ENCODE measurements around the gene MEGF8. TPM values are rescaled to one million over a fixed set of nuclear protein-coding genes. Genes with fewer than 3 reads are reported as not detected.
A peak's percentile ranks its signal among the peaks of the same experiment; 100 is the strongest.

MEGF8 gene
- total and polyA plus RNA-seq, 9 of the 15 experiments (the other 6 are each of a cell fraction or from before 2014, with no cell fraction given) = 0.28 to 13.1 (median 3.0) TPM

- peak; percentile 14 for TF ChIP-seq CTCFL (IDR thresholded peaks at IDR 0.05; ENCODE audit: borderline replicate concordance, insufficient read depth, low read depth, low read length, poor library complexity, severe bottlenecking)
- TF ChIP-seq REST (IDR thresholded peaks at IDR 0.05; ENCODE audit: borderline replicate concordance) = peak; percentile 11; the same call in 1 of the 2 replicates
- no peak for TF ChIP-seq REST (CRISPR knock-in tag; IDR thresholded peaks at IDR 0.05; ENCODE audit: low read depth)
- TF ChIP-seq CREB5 (CRISPR knock-in tag; IDR thresholded peaks at IDR 0.05) = no peak
- TF ChIP-seq ZBTB7A (IDR thresholded peaks at IDR 0.05; ENCODE audit: borderline replicate concordance, control insufficient read depth, low read depth, low read length) = peak; percentile 42; the same call in 1 of the 2 replicates
- TF ChIP-seq RBFOX2 (IDR thresholded peaks at IDR 0.05; ENCODE audit: low read depth, low read length) = peak; percentile 55
- 0 out of 2 replicates have a peak, but pooled peaks have one; percentile 14 for TF ChIP-seq POLR2AphosphoS5 (IDR thresholded peaks at IDR 0.05; ENCODE audit: control insufficient read depth, insufficient read depth, low read depth, low read length)
Measured at GRCh38 chr19:42290523-42291434, 34.7 kb upstream of the MEGF8 start (continued).

Data from K562 (cell line).